GM23338 (cell line): ENCODE results near the gene PLIN4. TPM values are rescaled to one million over a fixed set of nuclear protein-coding genes. Genes with fewer than 3 reads are reported as not detected.

Source experiments
- ATAC-seq: fragments of 200-7000 bp; cut with Tn5 transposase; 3 replicates; pipeline ENCODE4 v1.9.1; 2020
- DNase-seq: peaks from one replicate; pipeline ENCODE4 v3.0.0-alpha.2; 2015; ENCODE audit warnings: low spot score
- H2AFZ ChIP-seq: fragments of 200-600 bp; sonication (generic); 2 replicates; pipeline ENCODE4 v1.8.0; 2016; ENCODE audit warnings: antibody characterized with exemption, mild to moderate bottlenecking, moderate library complexity
- H3F3A ChIP-seq: fragments of 200-600 bp; sonication (generic); replicated peaks from 2 replicates; pipeline ENCODE4 v1.8.0; 2017; ENCODE audit warnings: antibody characterized with exemption, mixed run types, low read depth
- H3K27ac ChIP-seq: fragments of 200-600 bp; sonication (generic); 2 replicates; pipeline ENCODE4 v1.6.1; 2016; ENCODE audit warnings: low read depth
- H3K27me3 ChIP-seq: fragments of 200-600 bp; sonication (generic); 2 replicates; pipeline ENCODE4 v1.8.0; 2016; ENCODE audit warnings: mild to moderate bottlenecking, mixed run types, moderate library complexity; ENCODE audit not compliant: insufficient read depth
- H3K36me3 ChIP-seq: fragments of 200-600 bp; sonication (generic); 2 replicates; pipeline ENCODE4 v1.8.0; 2016; ENCODE audit warnings: mild to moderate bottlenecking; ENCODE audit not compliant: insufficient read depth
- H3K4me1 ChIP-seq: fragments of 200-600 bp; sonication (generic); 2 replicates; pipeline ENCODE4 v1.8.0; 2016; ENCODE audit warnings: mild to moderate bottlenecking, moderate library complexity; ENCODE audit not compliant: insufficient read depth
- H3K4me2 ChIP-seq: fragments of 200-600 bp; sonication (generic); 2 replicates; pipeline ENCODE4 v1.7.1; 2017; ENCODE audit warnings: mixed run types
- H3K4me3 ChIP-seq: fragments of 200-600 bp; sonication (generic); 2 replicates; pipeline ENCODE4 v1.6.1; 2016; ENCODE audit warnings: mixed run types
- H3K79me2 ChIP-seq: fragments of 200-600 bp; sonication (generic); replicated peaks from 2 replicates; pipeline ENCODE4 v1.8.0; 2017; ENCODE audit warnings: mild to moderate bottlenecking; ENCODE audit not compliant: insufficient read depth
- H3K9me2 ChIP-seq: fragments of 200-600 bp; sonication (generic); 2 replicates; pipeline ENCODE4 v1.8.0; 2017; ENCODE audit not compliant: insufficient read depth
- H4K20me1 ChIP-seq: fragments of 200-600 bp; sonication (generic); replicated peaks from 2 replicates; pipeline ENCODE4 v1.8.0; 2017; ENCODE audit warnings: mild to moderate bottlenecking; ENCODE audit not compliant: insufficient read depth
- H3K27ac Mint-ChIP-seq: 2 replicates; pipeline ENCODE4 v1.8.0; 2020; ENCODE audit warnings: inconsistent platforms, mild to moderate bottlenecking, moderate library complexity, mixed read lengths
- H3K27me3 Mint-ChIP-seq: 3 replicates; pipeline ENCODE4 v1.8.0; 2022; ENCODE audit warnings: low read depth, mild to moderate bottlenecking, moderate library complexity, mixed read lengths, inconsistent platforms; ENCODE audit not compliant: insufficient read depth, poor library complexity
- H3K36me3 Mint-ChIP-seq: 3 replicates; pipeline ENCODE4 v1.8.0; 2021; ENCODE audit warnings: low read depth, mild to moderate bottlenecking, inconsistent platforms, moderate library complexity, mixed read lengths
- H3K4me1 Mint-ChIP-seq: 3 replicates; pipeline ENCODE4 v1.8.0; 2020; ENCODE audit warnings: mild to moderate bottlenecking, inconsistent platforms, mixed read lengths
- H3K4me3 Mint-ChIP-seq: 3 replicates; pipeline ENCODE4 v1.8.0; 2021; ENCODE audit warnings: moderate library complexity, mild to moderate bottlenecking, inconsistent platforms, mixed read lengths
- H3K9me3 Mint-ChIP-seq: 3 replicates; pipeline ENCODE4 v1.8.0; 2020; ENCODE audit warnings: moderate library complexity, mild to moderate bottlenecking, inconsistent platforms, mixed read lengths
- EZH2phosphoT487 ChIP-seq: fragments of 200-600 bp; sonication (generic); IDR thresholded peaks from one replicate; pipeline ENCODE4 v1.8.1; 2018; ENCODE audit warnings: antibody characterized with exemption; ENCODE audit not compliant: unreplicated experiment
- POLR2AphosphoS5 ChIP-seq: IDR thresholded peaks from 2 replicates; pipeline ENCODE4 v1.6.1; 2016; ENCODE audit warnings: antibody characterized with exemption, low read depth
- STAT1 ChIP-seq: IDR thresholded peaks from one replicate; pipeline ENCODE4 v1.6.1; 2016; ENCODE audit warnings: antibody characterized with exemption; ENCODE audit not compliant: unreplicated experiment
- polyA plus RNA-seq: library from polyadenylated mRNA; unstranded; fragments of >200 nt; fragmentation: Nextera tagmentation; extraction: Ambion mirVana; gene quantifications from 2 replicates; pipeline ENCODE4 v1.2.1, GENCODE V29; 2016
- total RNA-seq: library from RNA; depleted of rRNA; stranded (reverse); fragments of >200 nt; shearing (Covaris generic); gene quantifications from 2 replicates; pipeline ENCODE4 v1.2.3, GENCODE V29; 2014
- TF ChIP-seq, protein P1 (sequence below), 2 experiments: fragments of 200-600 bp in 1 of 2; sonication (generic) in 1 of 2; conservative IDR thresholded peaks; 2 replicates each; pipeline versions ENCODE4 v1.5.1 to v1.6.1; 2016 to 2017; ENCODE audit warnings: antibody characterized with exemption in 2 of 2, low read depth in 2 of 2, mild to moderate bottlenecking in 2 of 2, moderate library complexity in 1 of 2
- TF ChIP-seq, protein P2 (sequence below): IDR thresholded peaks from 2 replicates; pipeline ENCODE4 v1.6.1; 2016; ENCODE audit warnings: antibody characterized with exemption
- TF ChIP-seq, protein P3 (sequence below): IDR thresholded peaks from one replicate; pipeline ENCODE4 v1.6.1; 2018; ENCODE audit warnings: antibody characterized with exemption; ENCODE audit not compliant: unreplicated experiment

The PLIN4 gene
- total and polyA plus RNA-seq, 2 experiments from 2014 or later: 0.19 to 0.59 TPM

DNA sequence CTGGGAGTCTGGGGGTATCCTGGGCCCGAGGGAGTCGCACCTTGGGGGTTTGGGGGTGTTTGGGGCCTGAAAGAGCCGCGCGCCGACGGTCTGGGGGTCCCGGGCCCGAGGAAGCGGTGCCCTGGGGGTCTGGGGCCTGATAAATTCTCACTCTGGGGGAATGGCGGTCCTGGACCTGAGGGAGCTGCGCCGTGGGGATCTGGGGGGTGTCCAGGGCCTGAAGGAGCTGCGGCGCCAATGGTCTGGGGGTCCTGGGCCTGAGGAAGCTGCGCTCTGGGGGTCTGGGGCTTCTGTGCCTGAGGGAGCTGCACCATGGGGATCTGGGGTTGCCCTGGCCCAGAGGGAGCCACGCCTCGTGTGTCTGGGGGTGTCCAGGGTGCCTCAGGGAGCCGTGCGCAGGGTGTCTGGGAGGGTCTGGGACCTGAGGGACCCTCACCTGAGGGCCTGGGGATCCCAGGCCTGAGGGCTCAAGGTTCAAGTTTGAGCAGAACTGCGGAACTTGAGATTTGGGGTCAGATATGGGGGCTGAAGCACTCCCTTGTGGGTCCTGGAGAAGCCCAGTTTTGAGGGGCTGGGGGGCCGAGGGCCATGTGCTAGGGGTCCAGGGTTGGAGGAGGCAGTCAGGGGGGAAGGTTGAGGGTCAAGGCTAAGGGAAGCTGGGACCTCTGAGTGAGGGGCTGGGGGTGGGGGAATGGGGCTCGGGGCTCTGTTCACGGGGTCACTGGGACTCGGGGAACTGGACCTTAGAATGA is 45.1 kb downstream of the PLIN4 start:
- peak overlapping the region; percentile 85 for H3K4me3 ChIP-seq
- peaks cover 9% of the 10 kb centered on the region; the same call in 1 of the 2 replicates for H3K4me1 ChIP-seq
- H3K36me3 ChIP-seq: 0 out of 2 replicates have a peak, but pooled peaks cover 21% of the 10 kb centered on the region
- H3K27ac ChIP-seq: no peak overlapping the region; the same call in 1 of the 2 replicates
- H3K4me1 Mint-ChIP-seq: peaks cover 13% of the 10 kb centered on the region
- H3K9me3 Mint-ChIP-seq: no peaks in the 10 kb centered on the region
- peak overlapping the region; percentile 85 for H3K4me2 ChIP-seq
- peaks cover 11% of the 10 kb centered on the region for H3K27me3 Mint-ChIP-seq
- H4K20me1 ChIP-seq: peaks cover 8% of the 10 kb centered on the region
- H3K27me3 ChIP-seq: no peaks in the 10 kb centered on the region
- H3K79me2 ChIP-seq: peaks cover 33% of the 10 kb centered on the region
- no peak overlapping the region for H2AFZ ChIP-seq
- H3F3A ChIP-seq: peaks cover 18% of the 10 kb centered on the region; the same call in 1 of the 2 replicates
- no peak for DNase-seq
- no peak for TF ChIP-seq STAT1
- TF ChIP-seq, protein P1, sequence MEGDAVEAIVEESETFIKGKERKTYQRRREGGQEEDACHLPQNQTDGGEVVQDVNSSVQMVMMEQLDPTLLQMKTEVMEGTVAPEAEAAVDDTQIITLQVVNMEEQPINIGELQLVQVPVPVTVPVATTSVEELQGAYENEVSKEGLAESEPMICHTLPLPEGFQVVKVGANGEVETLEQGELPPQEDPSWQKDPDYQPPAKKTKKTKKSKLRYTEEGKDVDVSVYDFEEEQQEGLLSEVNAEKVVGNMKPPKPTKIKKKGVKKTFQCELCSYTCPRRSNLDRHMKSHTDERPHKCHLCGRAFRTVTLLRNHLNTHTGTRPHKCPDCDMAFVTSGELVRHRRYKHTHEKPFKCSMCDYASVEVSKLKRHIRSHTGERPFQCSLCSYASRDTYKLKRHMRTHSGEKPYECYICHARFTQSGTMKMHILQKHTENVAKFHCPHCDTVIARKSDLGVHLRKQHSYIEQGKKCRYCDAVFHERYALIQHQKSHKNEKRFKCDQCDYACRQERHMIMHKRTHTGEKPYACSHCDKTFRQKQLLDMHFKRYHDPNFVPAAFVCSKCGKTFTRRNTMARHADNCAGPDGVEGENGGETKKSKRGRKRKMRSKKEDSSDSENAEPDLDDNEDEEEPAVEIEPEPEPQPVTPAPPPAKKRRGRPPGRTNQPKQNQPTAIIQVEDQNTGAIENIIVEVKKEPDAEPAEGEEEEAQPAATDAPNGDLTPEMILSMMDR (conservative IDR thresholded peaks at IDR 0.05; ENCODE audit: low read depth in 2 of 2): no peak
- TF ChIP-seq, protein P2, sequence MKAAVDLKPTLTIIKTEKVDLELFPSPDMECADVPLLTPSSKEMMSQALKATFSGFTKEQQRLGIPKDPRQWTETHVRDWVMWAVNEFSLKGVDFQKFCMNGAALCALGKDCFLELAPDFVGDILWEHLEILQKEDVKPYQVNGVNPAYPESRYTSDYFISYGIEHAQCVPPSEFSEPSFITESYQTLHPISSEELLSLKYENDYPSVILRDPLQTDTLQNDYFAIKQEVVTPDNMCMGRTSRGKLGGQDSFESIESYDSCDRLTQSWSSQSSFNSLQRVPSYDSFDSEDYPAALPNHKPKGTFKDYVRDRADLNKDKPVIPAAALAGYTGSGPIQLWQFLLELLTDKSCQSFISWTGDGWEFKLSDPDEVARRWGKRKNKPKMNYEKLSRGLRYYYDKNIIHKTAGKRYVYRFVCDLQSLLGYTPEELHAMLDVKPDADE: no peak
- TF ChIP-seq, protein P3, sequence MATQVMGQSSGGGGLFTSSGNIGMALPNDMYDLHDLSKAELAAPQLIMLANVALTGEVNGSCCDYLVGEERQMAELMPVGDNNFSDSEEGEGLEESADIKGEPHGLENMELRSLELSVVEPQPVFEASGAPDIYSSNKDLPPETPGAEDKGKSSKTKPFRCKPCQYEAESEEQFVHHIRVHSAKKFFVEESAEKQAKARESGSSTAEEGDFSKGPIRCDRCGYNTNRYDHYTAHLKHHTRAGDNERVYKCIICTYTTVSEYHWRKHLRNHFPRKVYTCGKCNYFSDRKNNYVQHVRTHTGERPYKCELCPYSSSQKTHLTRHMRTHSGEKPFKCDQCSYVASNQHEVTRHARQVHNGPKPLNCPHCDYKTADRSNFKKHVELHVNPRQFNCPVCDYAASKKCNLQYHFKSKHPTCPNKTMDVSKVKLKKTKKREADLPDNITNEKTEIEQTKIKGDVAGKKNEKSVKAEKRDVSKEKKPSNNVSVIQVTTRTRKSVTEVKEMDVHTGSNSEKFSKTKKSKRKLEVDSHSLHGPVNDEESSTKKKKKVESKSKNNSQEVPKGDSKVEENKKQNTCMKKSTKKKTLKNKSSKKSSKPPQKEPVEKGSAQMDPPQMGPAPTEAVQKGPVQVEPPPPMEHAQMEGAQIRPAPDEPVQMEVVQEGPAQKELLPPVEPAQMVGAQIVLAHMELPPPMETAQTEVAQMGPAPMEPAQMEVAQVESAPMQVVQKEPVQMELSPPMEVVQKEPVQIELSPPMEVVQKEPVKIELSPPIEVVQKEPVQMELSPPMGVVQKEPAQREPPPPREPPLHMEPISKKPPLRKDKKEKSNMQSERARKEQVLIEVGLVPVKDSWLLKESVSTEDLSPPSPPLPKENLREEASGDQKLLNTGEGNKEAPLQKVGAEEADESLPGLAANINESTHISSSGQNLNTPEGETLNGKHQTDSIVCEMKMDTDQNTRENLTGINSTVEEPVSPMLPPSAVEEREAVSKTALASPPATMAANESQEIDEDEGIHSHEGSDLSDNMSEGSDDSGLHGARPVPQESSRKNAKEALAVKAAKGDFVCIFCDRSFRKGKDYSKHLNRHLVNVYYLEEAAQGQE: no peak
- H3K9me2 ChIP-seq: no peaks in the 10 kb centered on the region
- ATAC-seq: no peak
- H3K4me3 Mint-ChIP-seq: peak overlapping the region; percentile 85
- H3K36me3 Mint-ChIP-seq: peaks cover 20% of the 10 kb centered on the region
- peak overlapping the region; percentile 83 for H3K27ac Mint-ChIP-seq

DNA sequence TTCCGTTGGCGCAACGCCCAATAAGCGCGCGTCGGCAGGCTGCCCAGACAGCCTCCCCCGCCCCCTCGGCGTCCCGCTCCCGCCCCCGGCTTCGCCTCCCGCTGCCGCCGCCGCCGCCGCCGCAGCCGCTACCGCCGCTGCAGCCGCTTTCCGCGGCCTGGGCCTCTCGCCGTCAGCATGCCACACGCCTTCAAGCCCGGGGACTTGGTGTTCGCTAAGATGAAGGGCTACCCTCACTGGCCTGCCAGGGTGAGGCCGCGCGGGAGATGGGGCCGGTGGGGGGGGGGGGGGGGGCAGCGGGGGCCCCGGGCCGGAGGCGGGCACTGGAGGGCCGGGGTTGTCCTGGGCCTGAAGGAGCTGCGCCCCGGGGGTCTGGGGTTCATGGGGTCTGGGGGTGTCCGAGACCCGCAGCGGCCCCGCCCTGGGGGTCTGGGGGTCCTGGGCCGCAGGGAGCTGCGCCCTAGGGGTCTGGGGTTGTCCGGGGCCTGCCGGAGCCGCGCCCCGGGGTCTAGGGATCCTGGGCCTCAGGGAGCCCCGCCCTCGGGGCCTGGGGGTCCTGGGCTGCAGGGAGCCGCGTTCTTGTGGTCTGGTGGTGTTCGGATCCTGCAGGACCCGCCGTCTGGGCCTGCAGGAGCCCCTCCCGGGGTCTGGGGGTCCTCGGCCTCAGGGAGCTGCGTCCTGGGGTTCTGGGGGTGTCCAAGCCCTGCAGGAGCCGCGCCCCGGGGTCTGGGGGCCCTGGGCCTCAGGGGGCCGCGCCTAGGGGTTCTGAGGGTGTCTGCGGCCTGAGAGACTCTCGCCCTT is 45.9 kb downstream of the PLIN4 start, which contains the start of gene HDGFL2:
HDGFL2 (plus strand) TSS at position 124 of the 801 bp plus-strand sequence; CDS start at position 178, 54 bp downstream.
- H3K4me2 ChIP-seq: peak within 1 kb of the TSS; percentile 85
- ATAC-seq (no peak), DNase-seq (no peak)
- peaks cover 12% of the 10 kb centered on the region for H3K36me3 Mint-ChIP-seq
- peaks cover 13% of the 10 kb centered on the region for H3K4me1 Mint-ChIP-seq
- no peak within 1 kb of the TSS; the same call in 1 of the 2 replicates for H2AFZ ChIP-seq
- H3K4me3 Mint-ChIP-seq: peak within 1 kb of the TSS; percentile 85
- H3F3A ChIP-seq: peaks cover 15% of the 10 kb centered on the region; the same call in 1 of the 2 replicates
- H3K27ac ChIP-seq: peak within 1 kb of the TSS; percentile 6; the same call in 1 of the 2 replicates
- no peak for TF ChIP-seq EZH2phosphoT487
- peak; percentile 46; the same call in 1 of the 2 replicates for TF ChIP-seq POLR2AphosphoS5
- H3K36me3 ChIP-seq: 0 out of 2 replicates have a peak, but pooled peaks cover 17% of the 10 kb centered on the region
- H3K4me1 ChIP-seq: peaks cover 9% of the 10 kb centered on the region; the same call in 1 of the 2 replicates
- peaks cover 33% of the 10 kb centered on the region for H3K79me2 ChIP-seq
- H3K27me3 ChIP-seq: no peaks in the 10 kb centered on the region
- peaks cover 8% of the 10 kb centered on the region for H4K20me1 ChIP-seq
- H3K9me3 Mint-ChIP-seq: no peaks in the 10 kb centered on the region
- H3K9me2 ChIP-seq: no peaks in the 10 kb centered on the region
- peak within 1 kb of the TSS; percentile 83 for H3K27ac Mint-ChIP-seq
- peak within 1 kb of the TSS; percentile 85 for H3K4me3 ChIP-seq
- peaks cover 11% of the 10 kb centered on the region for H3K27me3 Mint-ChIP-seq
